ENCODE results near the gene RSBN1L. TPM values are rescaled to one million over a fixed set of nuclear protein-coding genes. Genes with fewer than 3 reads are reported as not detected.

RSBN1L gene
- total and polyA plus RNA-seq, 2 donors (not counting 3 experiments of a cell fraction or from before 2014, with no cell fraction given): 3.0 to 13.1 TPM

DNA sequence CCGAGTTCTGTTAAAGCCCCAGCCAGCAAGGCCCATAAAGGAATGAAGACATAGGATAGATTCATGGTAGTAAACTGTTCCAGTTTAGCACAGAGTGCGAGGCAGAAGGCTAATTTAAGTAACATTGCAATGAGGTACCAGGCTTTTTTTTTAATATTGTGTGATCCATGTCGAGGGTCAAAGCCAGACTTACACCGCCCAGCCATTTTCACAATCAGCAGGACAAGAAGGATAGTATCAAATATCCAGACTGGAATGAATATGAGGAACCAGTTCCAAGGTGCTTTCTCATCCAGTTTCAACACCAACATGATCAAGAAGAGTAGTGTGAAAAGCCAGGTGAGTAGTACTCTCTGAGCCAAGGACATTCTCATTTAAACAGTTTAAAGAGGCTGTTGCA, 97.7 kb downstream of the RSBN1L start:
- CTCF ChIA-PET: interaction anchor here (1.0 kb wide), 1 partner anchor 142 kb away, joined by 3 read pairs; no protein-coding TSS in a partner anchor

DNA sequence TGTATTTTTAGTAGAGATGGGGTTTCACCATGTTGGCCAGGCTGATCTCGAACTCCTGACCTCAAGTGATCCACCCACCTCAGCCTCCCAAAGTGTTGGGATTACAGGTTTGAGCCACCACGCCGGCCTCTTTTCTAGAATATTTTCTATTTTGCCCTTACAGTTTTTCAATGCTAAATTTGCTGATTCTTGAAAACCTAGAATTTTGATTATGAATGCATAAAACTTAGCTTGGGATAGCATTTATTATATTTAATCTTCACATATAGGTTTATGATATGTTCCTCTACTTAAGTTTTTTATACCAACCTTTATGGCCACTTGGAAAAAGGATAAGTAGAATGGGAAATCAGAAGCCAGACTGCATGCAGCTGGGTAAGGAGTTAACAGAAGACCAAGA, 99.8 kb downstream of the RSBN1L start:
- Histone ChIP-seq H2AFZ (ENCODE audit: low read depth, low read length) (no peak overlapping the region), H3K27ac (ENCODE audit: insufficient read depth, low read depth, low read length) (no peak overlapping the region), H3K9me1 (replicated peaks; ENCODE audit: control insufficient read depth, extremely low read depth, insufficient read depth, low read length) (no peaks in the 10 kb centered on the region), H3K79me2 (ENCODE audit: control insufficient read depth, insufficient read depth, low read length) (peaks cover 26% of the 10 kb centered on the region), H4K20me1 (replicated peaks; ENCODE audit: control insufficient read depth, extremely low read depth, insufficient read depth, low read length) (no peaks in the 10 kb centered on the region), H3K36me3 (ENCODE audit: control insufficient read depth in 2 of 2, extremely low read depth in 1 of 2, insufficient read depth in 2 of 2, low read length in 2 of 2) (no peaks in the 10 kb centered on the region), H3K27me3 (ENCODE audit: control insufficient read depth in 2 of 2, insufficient read depth in 2 of 2, low read length in 2 of 2) (no peaks in the 10 kb centered on the region), H3K4me2 (ENCODE audit: insufficient read depth, low read length) (peak overlapping the region; percentile 83), H3K9me3 (replicated peaks; ENCODE audit: control insufficient read depth, insufficient read depth, low read length) (no peaks in the 10 kb centered on the region), H3K9ac (replicated peaks; ENCODE audit: extremely low read depth, insufficient read depth, low read length) (no peak overlapping the region), H3K4me3 (replicated peaks in 1 of 3; ENCODE audit: insufficient read depth in 1 of 3, low read depth in 1 of 3, low read length in 3 of 3) (no peak overlapping the region), H3K4me1 (ENCODE audit: control insufficient read depth, extremely low read depth, insufficient read depth, low read length) (peaks cover 20% of the 10 kb centered on the region)
- BruUV-seq (replicated peaks): no TSS peak
- ChIA-PET POLR2A (no interaction called here), CTCF (no interaction called here)
- no peak for DNase-seq (ENCODE audit: low read depth, low spot score)
- TF ChIP-seq GATA2 (IDR thresholded peaks at IDR 0.05; ENCODE audit: insufficient read depth, insufficient read length, low read depth, low read length): no peak
- no peak for TF ChIP-seq MYC (IDR thresholded peaks at IDR 0.05; ENCODE audit: low read depth, low read length)
- TF ChIP-seq, protein P1, sequence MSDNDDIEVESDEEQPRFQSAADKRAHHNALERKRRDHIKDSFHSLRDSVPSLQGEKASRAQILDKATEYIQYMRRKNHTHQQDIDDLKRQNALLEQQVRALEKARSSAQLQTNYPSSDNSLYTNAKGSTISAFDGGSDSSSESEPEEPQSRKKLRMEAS (IDR thresholded peaks at IDR 0.05; ENCODE audit: insufficient read depth, insufficient read length): no peak
- TF ChIP-seq POLR2AphosphoS5 (IDR thresholded peaks at IDR 0.05; ENCODE audit: insufficient read depth, low read depth, low read length): no peak
- TF ChIP-seq JUN (IDR thresholded peaks at IDR 0.05; ENCODE audit: borderline replicate concordance, insufficient read depth, insufficient read length, low read depth): no peak
- TF ChIP-seq EZH2 (IDR thresholded peaks at IDR 0.05; ENCODE audit: borderline replicate concordance, low read depth, low read length, severe bottlenecking): no peak
- no peak for TF ChIP-seq FOS (IDR thresholded peaks at IDR 0.05; ENCODE audit: borderline replicate concordance, insufficient read depth, low read length)
- TF ChIP-seq, protein P2, sequence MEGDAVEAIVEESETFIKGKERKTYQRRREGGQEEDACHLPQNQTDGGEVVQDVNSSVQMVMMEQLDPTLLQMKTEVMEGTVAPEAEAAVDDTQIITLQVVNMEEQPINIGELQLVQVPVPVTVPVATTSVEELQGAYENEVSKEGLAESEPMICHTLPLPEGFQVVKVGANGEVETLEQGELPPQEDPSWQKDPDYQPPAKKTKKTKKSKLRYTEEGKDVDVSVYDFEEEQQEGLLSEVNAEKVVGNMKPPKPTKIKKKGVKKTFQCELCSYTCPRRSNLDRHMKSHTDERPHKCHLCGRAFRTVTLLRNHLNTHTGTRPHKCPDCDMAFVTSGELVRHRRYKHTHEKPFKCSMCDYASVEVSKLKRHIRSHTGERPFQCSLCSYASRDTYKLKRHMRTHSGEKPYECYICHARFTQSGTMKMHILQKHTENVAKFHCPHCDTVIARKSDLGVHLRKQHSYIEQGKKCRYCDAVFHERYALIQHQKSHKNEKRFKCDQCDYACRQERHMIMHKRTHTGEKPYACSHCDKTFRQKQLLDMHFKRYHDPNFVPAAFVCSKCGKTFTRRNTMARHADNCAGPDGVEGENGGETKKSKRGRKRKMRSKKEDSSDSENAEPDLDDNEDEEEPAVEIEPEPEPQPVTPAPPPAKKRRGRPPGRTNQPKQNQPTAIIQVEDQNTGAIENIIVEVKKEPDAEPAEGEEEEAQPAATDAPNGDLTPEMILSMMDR (IDR thresholded peaks at IDR 0.05; ENCODE audit: extremely low read depth in 1 of 2, insufficient read depth in 1 of 2, low read depth in 1 of 2, low read length in 2 of 2): no peak
- no peak for TF ChIP-seq POLR2A (IDR thresholded peaks at IDR 0.05; ENCODE audit: low read depth, low read length)
- FAIRE-seq: no peak
- dilution Hi-C loops (cut with MboI; ENCODE audit: extremely low pct_ligation_motif_present, low sequenced_read_pairs) (no loop called here), intact Hi-C loops (cut with micrococcal nuclease) (loop anchor here (5.0 kb wide), 2 partner anchors 99 to 259 kb away; partner anchors contain the start of genes PTPN12 and RSBN1L)

More for the DNA sequence above, 97.7 kb downstream of the RSBN1L start:
- H3K27me3 ChIP-seq (ENCODE audit: control insufficient read depth in 2 of 2, insufficient read depth in 2 of 2, low read length in 2 of 2): no peaks in the 10 kb centered on the region
- no TSS peak for BruUV-seq (replicated peaks)
- H3K4me3 ChIP-seq (replicated peaks in 1 of 3; ENCODE audit: insufficient read depth in 1 of 3, low read depth in 1 of 3, low read length in 3 of 3): no peak overlapping the region
- no peak overlapping the region for H3K27ac ChIP-seq (ENCODE audit: insufficient read depth, low read depth, low read length)
- dilution Hi-C loops (cut with MboI; ENCODE audit: extremely low pct_ligation_motif_present, low sequenced_read_pairs): no loop called here
- no peaks in the 10 kb centered on the region for H3K9me3 ChIP-seq (replicated peaks; ENCODE audit: control insufficient read depth, insufficient read depth, low read length)
- H3K79me2 ChIP-seq (ENCODE audit: control insufficient read depth, insufficient read depth, low read length): peaks cover 18% of the 10 kb centered on the region
- POLR2A ChIA-PET: no interaction called here
- no peak overlapping the region for H2AFZ ChIP-seq (ENCODE audit: low read depth, low read length)
- H3K4me1 ChIP-seq (ENCODE audit: control insufficient read depth, extremely low read depth, insufficient read depth, low read length): peaks cover 11% of the 10 kb centered on the region
- TF ChIP-seq JUN (IDR thresholded peaks at IDR 0.05; ENCODE audit: borderline replicate concordance, insufficient read depth, insufficient read length, low read depth): no peak
- TF ChIP-seq, protein P1 (IDR thresholded peaks at IDR 0.05; ENCODE audit: insufficient read depth, insufficient read length): no peak
- intact Hi-C loops (cut with micrococcal nuclease): no loop called here
- H3K9ac ChIP-seq (replicated peaks; ENCODE audit: extremely low read depth, insufficient read depth, low read length): no peak overlapping the region
- no peak for FAIRE-seq
- no peak overlapping the region for H3K4me2 ChIP-seq (ENCODE audit: insufficient read depth, low read length)
- H4K20me1 ChIP-seq (replicated peaks; ENCODE audit: control insufficient read depth, extremely low read depth, insufficient read depth, low read length): no peaks in the 10 kb centered on the region
- DNase-seq (ENCODE audit: low read depth, low spot score): no peak
- no peaks in the 10 kb centered on the region for H3K9me1 ChIP-seq (replicated peaks; ENCODE audit: control insufficient read depth, extremely low read depth, insufficient read depth, low read length)
- H3K36me3 ChIP-seq (ENCODE audit: control insufficient read depth in 2 of 2, extremely low read depth in 1 of 2, insufficient read depth in 2 of 2, low read length in 2 of 2): no peaks in the 10 kb centered on the region
